Liver (tissue), 3 donors: ENCODE results near the gene SNU13.

Experiments
- GABPA ChIP-seq, 2 donors: IDR thresholded peaks in 1 of 2; conservative IDR thresholded peaks in 1 of 2; 2 replicates each; pipeline ENCODE4 v1.6.1; 2016; ENCODE audit warnings: antibody characterized with exemption in 2 of 2, mild to moderate bottlenecking in 1 of 2, moderate library complexity in 1 of 2
- JUND ChIP-seq, 2 donors: IDR thresholded peaks; 2 replicates each; pipeline ENCODE4 v1.6.1; 2016; ENCODE audit warnings: antibody characterized with exemption in 2 of 2
- RAD21 ChIP-seq, 2 donors: IDR thresholded peaks; 2 replicates each; pipeline ENCODE4 v1.6.1; 2016; ENCODE audit warnings: antibody characterized with exemption in 2 of 2, mild to moderate bottlenecking in 2 of 2
- REST ChIP-seq: IDR thresholded peaks from 2 replicates; pipeline ENCODE4 v1.6.1; 2016; ENCODE audit warnings: antibody characterized with exemption, mild to moderate bottlenecking
- RXRA ChIP-seq, 2 donors: IDR thresholded peaks; 2 replicates each; pipeline ENCODE4 v1.6.1; 2017 to 2018; ENCODE audit warnings: antibody characterized with exemption in 2 of 2, mild to moderate bottlenecking in 1 of 2
- YY1 ChIP-seq: IDR thresholded peaks from 2 replicates; pipeline ENCODE4 v1.6.1; 2016; ENCODE audit warnings: antibody characterized with exemption, mild to moderate bottlenecking
- ZBTB33 ChIP-seq: IDR thresholded peaks from 2 replicates; pipeline ENCODE4 v1.6.1; 2016; ENCODE audit warnings: antibody characterized with exemption
- TF ChIP-seq, protein P1 (sequence below): fragments of 150-350 bp; IDR thresholded peaks from 2 replicates; pipeline ENCODE4 v1.5.1; 2017; ENCODE audit warnings: improper control_type of control experiment, low read depth, low read length; ENCODE audit not compliant: missing input control
- donor health status: healthy.
- donor health status: healthy.

GRCh38 chr22:41713004-41713403, 24.3 kb upstream of the SNU13 start:
- TF ChIP-seq, protein P1, sequence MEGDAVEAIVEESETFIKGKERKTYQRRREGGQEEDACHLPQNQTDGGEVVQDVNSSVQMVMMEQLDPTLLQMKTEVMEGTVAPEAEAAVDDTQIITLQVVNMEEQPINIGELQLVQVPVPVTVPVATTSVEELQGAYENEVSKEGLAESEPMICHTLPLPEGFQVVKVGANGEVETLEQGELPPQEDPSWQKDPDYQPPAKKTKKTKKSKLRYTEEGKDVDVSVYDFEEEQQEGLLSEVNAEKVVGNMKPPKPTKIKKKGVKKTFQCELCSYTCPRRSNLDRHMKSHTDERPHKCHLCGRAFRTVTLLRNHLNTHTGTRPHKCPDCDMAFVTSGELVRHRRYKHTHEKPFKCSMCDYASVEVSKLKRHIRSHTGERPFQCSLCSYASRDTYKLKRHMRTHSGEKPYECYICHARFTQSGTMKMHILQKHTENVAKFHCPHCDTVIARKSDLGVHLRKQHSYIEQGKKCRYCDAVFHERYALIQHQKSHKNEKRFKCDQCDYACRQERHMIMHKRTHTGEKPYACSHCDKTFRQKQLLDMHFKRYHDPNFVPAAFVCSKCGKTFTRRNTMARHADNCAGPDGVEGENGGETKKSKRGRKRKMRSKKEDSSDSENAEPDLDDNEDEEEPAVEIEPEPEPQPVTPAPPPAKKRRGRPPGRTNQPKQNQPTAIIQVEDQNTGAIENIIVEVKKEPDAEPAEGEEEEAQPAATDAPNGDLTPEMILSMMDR: no peak
- TF ChIP-seq ZBTB33: no peak
- TF ChIP-seq GABPA (IDR thresholded peaks at IDR 0.05 in 1 of 2, conservative IDR thresholded peaks at IDR 0.05 in 1 of 2): no peak
- no peak for TF ChIP-seq RAD21 (IDR thresholded peaks at IDR 0.05)
- TF ChIP-seq YY1: no peak
- no peak for TF ChIP-seq JUND (IDR thresholded peaks at IDR 0.05)
- no peak for TF ChIP-seq RXRA (IDR thresholded peaks at IDR 0.05)
- no peak for TF ChIP-seq REST
